ENCODE results near the gene WDR70.

- TF ChIP-seq, protein P1, sequence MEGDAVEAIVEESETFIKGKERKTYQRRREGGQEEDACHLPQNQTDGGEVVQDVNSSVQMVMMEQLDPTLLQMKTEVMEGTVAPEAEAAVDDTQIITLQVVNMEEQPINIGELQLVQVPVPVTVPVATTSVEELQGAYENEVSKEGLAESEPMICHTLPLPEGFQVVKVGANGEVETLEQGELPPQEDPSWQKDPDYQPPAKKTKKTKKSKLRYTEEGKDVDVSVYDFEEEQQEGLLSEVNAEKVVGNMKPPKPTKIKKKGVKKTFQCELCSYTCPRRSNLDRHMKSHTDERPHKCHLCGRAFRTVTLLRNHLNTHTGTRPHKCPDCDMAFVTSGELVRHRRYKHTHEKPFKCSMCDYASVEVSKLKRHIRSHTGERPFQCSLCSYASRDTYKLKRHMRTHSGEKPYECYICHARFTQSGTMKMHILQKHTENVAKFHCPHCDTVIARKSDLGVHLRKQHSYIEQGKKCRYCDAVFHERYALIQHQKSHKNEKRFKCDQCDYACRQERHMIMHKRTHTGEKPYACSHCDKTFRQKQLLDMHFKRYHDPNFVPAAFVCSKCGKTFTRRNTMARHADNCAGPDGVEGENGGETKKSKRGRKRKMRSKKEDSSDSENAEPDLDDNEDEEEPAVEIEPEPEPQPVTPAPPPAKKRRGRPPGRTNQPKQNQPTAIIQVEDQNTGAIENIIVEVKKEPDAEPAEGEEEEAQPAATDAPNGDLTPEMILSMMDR (IDR thresholded peaks at IDR 0.05): no peak
- TF ChIP-seq POLR2A (IDR thresholded peaks at IDR 0.05): no peak
- no peak for TF ChIP-seq EP300 (IDR thresholded peaks at IDR 0.05; ENCODE audit: low read depth)
- no peak for TF ChIP-seq POLR2AphosphoS5 (IDR thresholded peaks at IDR 0.05)
These were observed 188.4 kb downstream of the WDR70 start for GRCh38 chr5:37567566-37567965.

All from transverse colon (tissue), 4 donors.